Mesenchymal stem cell (in vitro differentiated cells and primary cell): ENCODE measurements around the gene NDUFS1.

Source experiments
- DNase-seq: peaks from one replicate; pipeline ENCODE4 v3.0.0-alpha.2; 2013
- H2AFZ ChIP-seq: one replicate; pipeline ENCODE4 v1.6.1; 2013; ENCODE audit warnings: low read depth, mild to moderate bottlenecking, control low read depth, inconsistent platforms, low read length, moderate library complexity
- H2AK5ac ChIP-seq: 2 replicates; pipeline ENCODE4 v1.6.1; 2013; ENCODE audit warnings: low read length, moderate library complexity, mild to moderate bottlenecking, inconsistent platforms; ENCODE audit not compliant: severe bottlenecking
- H2BK120ac ChIP-seq: one replicate; pipeline ENCODE4 v1.6.1; 2013; ENCODE audit warnings: low read depth, mild to moderate bottlenecking, inconsistent platforms, low read length, moderate library complexity
- H2BK12ac ChIP-seq, 2 experiments: one replicate each; pipeline ENCODE4 v1.6.1; 2013; ENCODE audit warnings: inconsistent platforms in 2 of 2, low read length in 2 of 2, mild to moderate bottlenecking in 2 of 2, moderate library complexity in 2 of 2, control low read depth in 1 of 2
- H2BK15ac ChIP-seq: one replicate; pipeline ENCODE4 v1.6.1; 2013; ENCODE audit warnings: mild to moderate bottlenecking, low read depth, inconsistent platforms; ENCODE audit not compliant: poor library complexity, severe bottlenecking
- H2BK5ac ChIP-seq: 2 replicates; pipeline ENCODE4 v1.6.1; 2013; ENCODE audit warnings: low read depth, mild to moderate bottlenecking, low read length, control low read depth, inconsistent platforms; ENCODE audit not compliant: poor library complexity, severe bottlenecking
- H3K14ac ChIP-seq, 2 experiments: one replicate each; pipeline ENCODE4 v1.6.1; 2013; ENCODE audit warnings: inconsistent platforms in 2 of 2, low read length in 2 of 2, control low read depth in 1 of 2, mild to moderate bottlenecking in 1 of 2, moderate library complexity in 1 of 2
- H3K18ac ChIP-seq, 2 experiments: one replicate each; pipeline ENCODE4 v1.6.1; 2013; ENCODE audit warnings: inconsistent platforms in 2 of 2, low read length in 2 of 2, control low read depth in 1 of 2, low read depth in 1 of 2, mild to moderate bottlenecking in 1 of 2
- H3K23ac ChIP-seq, 2 experiments: one replicate each; pipeline ENCODE4 v1.6.1; 2013; ENCODE audit warnings: inconsistent platforms in 2 of 2, low read length in 2 of 2, mild to moderate bottlenecking in 2 of 2, moderate library complexity in 2 of 2, control low read depth in 1 of 2
- H3K27ac ChIP-seq: 2 replicates; pipeline ENCODE4 v1.5.1; 2013; ENCODE audit warnings: mild to moderate bottlenecking, moderate library complexity, low read length, control low read depth, inconsistent platforms; ENCODE audit not compliant: poor library complexity, severe bottlenecking
- H3K27me3 ChIP-seq, 2 experiments: 2 replicates each; pipeline versions ENCODE4 v1.6.1 to v1.7.0; 2013; ENCODE audit warnings: low read length in 2 of 2, mild to moderate bottlenecking in 2 of 2, moderate library complexity in 2 of 2, control low read depth in 1 of 2, inconsistent platforms in 1 of 2; ENCODE audit not compliant: control insufficient read depth in 1 of 2, insufficient read depth in 1 of 2
- H3K36me3 ChIP-seq, 2 experiments: 2 replicates each; pipeline versions ENCODE4 v1.6.1 to v1.7.0; 2013; ENCODE audit warnings: low read length in 2 of 2, control low read depth in 1 of 2, inconsistent platforms in 1 of 2, low read depth in 1 of 2, mild to moderate bottlenecking in 1 of 2; ENCODE audit not compliant: insufficient read depth in 2 of 2, control insufficient read depth in 1 of 2
- H3K4ac ChIP-seq, 2 experiments: one replicate each; pipeline ENCODE4 v1.6.1; 2013; ENCODE audit warnings: inconsistent platforms in 2 of 2, low read length in 2 of 2, mild to moderate bottlenecking in 2 of 2, moderate library complexity in 2 of 2, control low read depth in 1 of 2, low read depth in 1 of 2
- H3K4me1 ChIP-seq: 2 replicates; pipeline ENCODE4 v1.6.1; 2013; ENCODE audit warnings: low read depth, low read length, control low read depth; ENCODE audit not compliant: control insufficient read depth, insufficient read depth
- H3K4me2 ChIP-seq: 2 replicates; pipeline ENCODE4 v1.6.1; 2013; ENCODE audit warnings: low read length, mild to moderate bottlenecking, inconsistent platforms; ENCODE audit not compliant: poor library complexity, severe bottlenecking
- H3K4me3 ChIP-seq, 2 experiments: 2 replicates each; pipeline versions ENCODE4 v1.5.1 to v1.7.0; 2013; ENCODE audit warnings: low read length in 2 of 2, mild to moderate bottlenecking in 2 of 2, control low read depth in 1 of 2, low read depth in 1 of 2; ENCODE audit not compliant: insufficient read depth in 1 of 2
- H3K79me1 ChIP-seq: replicated peaks from 2 replicates; pipeline ENCODE4 v1.6.1; 2013; ENCODE audit warnings: mild to moderate bottlenecking, control low read depth, low read length, inconsistent platforms; ENCODE audit not compliant: poor library complexity, severe bottlenecking
- H3K9ac ChIP-seq: 2 replicates; pipeline ENCODE4 v1.7.0; 2013; ENCODE audit warnings: mild to moderate bottlenecking, low read length, moderate library complexity
- H3K9me3 ChIP-seq: 2 replicates; pipeline ENCODE4 v1.7.0; 2013; ENCODE audit warnings: mild to moderate bottlenecking, low read length; ENCODE audit not compliant: control insufficient read depth
- H4K8ac ChIP-seq: one replicate; pipeline ENCODE4 v1.6.1; 2013; ENCODE audit warnings: inconsistent platforms, mild to moderate bottlenecking, low read length, moderate library complexity
- H4K91ac ChIP-seq: one replicate; pipeline ENCODE4 v1.6.1; 2013; ENCODE audit warnings: mild to moderate bottlenecking, low read length, inconsistent platforms
- WGBS: methylation state at CpG from one replicate; pipeline ENCODE4 v1.1.7; 2013; ENCODE audit warnings: mixed read lengths; 5-methylcytosine and 5-hydroxymethylcytosine counted together

NDUFS1 gene

DNA sequence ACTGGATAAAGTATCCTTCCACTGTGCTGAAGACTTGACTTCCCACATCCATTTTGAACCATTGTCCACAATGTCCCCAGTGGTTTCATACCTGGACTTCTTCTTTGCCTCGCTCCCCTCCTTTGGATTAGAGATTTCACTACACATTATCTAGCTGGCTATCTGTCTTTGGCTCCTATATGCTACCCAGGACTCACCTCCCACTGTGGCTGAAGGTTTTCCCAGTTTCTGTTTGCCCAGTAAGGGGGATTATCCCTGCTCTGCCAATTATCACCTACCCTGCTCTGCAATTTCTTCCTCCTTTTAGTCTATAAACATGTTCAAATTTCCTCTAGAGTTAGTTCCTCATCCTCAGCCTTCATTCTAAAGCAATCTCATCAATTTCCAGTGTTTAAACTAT is 9.1 kb downstream of the NDUFS1 start:
- no peak overlapping the region for H2BK15ac ChIP-seq
- WGBS = 100% methylated on average over 1 of the region's 1 CpG
- H3K18ac ChIP-seq = no peak overlapping the region
- H2AFZ ChIP-seq = no peak overlapping the region
- no peaks in the 10 kb centered on the region for H3K9me3 ChIP-seq
- H4K91ac ChIP-seq = no peak overlapping the region
- H2BK5ac ChIP-seq = no peak overlapping the region
- DNase-seq = no peak
- H2AK5ac ChIP-seq = no peak overlapping the region
- H3K4me3 ChIP-seq = no peak overlapping the region
- H3K23ac ChIP-seq = no peak overlapping the region
- H3K4me1 ChIP-seq = peaks cover 2% of the 10 kb centered on the region
- H4K8ac ChIP-seq = no peak overlapping the region
- H3K4me2 ChIP-seq = no peak overlapping the region
- peaks cover 19 to 71% of the 10 kb centered on the region in 2 experiments for H3K36me3 ChIP-seq
- H2BK12ac ChIP-seq = no peak overlapping the region
- no peak overlapping the region for H3K9ac ChIP-seq
- no peak overlapping the region for H3K14ac ChIP-seq
- H3K27ac ChIP-seq = no peak overlapping the region
- H3K27me3 ChIP-seq = no peaks in the 10 kb centered on the region
- H2BK120ac ChIP-seq = no peak overlapping the region
- H3K4ac ChIP-seq = no peak overlapping the region
- H3K79me1 ChIP-seq = peaks cover 15% of the 10 kb centered on the region

DNA sequence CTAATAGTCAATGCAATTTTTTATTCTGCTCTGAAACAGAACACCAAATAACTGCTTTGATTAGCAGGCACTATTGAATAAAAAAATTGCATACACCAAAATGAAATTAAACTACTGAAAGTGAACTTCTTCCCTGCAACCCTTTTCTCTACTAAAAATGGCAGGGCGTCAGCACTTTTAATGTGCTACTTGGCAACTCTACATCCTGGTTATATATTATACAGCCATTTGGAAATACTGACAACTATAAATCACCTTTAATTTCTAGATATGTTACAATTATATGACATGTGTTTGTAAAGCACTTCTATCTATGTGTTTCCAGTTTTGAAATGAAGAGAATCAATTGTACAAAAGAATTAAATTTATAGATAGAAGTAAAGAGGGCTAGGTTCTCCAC is 9.9 kb downstream of the NDUFS1 start:
- no peaks in the 10 kb centered on the region for H3K4me1 ChIP-seq
- peaks cover 16% of the 10 kb centered on the region for H3K79me1 ChIP-seq
- no peak overlapping the region for H3K4me3 ChIP-seq
- no peak overlapping the region for H3K27ac ChIP-seq
- H4K91ac ChIP-seq = no peak overlapping the region
- no peak overlapping the region for H2BK120ac ChIP-seq
- no peak overlapping the region for H3K9ac ChIP-seq
- H2BK12ac ChIP-seq = no peak overlapping the region
- no peak for DNase-seq
- H3K9me3 ChIP-seq = no peaks in the 10 kb centered on the region
- H3K4ac ChIP-seq = no peak overlapping the region
- no peak overlapping the region for H2BK15ac ChIP-seq
- no peak overlapping the region for H3K18ac ChIP-seq
- no peak overlapping the region for H4K8ac ChIP-seq
- H3K14ac ChIP-seq = no peak overlapping the region
- no peak overlapping the region for H3K4me2 ChIP-seq
- 83% methylated on average over 1 of the region's 1 CpG for WGBS
- H3K23ac ChIP-seq = no peak overlapping the region
- H3K27me3 ChIP-seq = no peaks in the 10 kb centered on the region
- H2BK5ac ChIP-seq = no peak overlapping the region
- H3K36me3 ChIP-seq = peaks cover 18 to 80% of the 10 kb centered on the region in 2 experiments
- no peak overlapping the region for H2AK5ac ChIP-seq
- no peak overlapping the region for H2AFZ ChIP-seq

DNA sequence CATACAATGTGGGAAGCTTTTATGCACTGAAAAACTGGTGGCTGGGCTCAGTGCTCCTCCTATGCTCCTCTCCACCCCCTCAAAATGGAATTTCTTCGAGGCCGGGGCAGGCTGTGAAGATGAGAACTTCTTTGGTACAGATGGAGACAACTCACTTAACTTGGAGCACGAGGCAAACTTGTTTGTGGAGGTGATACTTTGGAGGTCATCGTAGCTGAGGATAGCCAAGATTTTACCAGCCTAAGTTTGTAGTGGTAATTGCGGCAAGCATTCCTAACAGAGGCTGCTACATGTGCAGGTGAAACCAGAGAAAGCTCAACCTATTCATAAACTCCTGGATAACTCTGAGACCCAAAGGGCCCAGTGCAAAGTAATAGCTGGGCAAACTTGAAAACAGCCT is 13.6 kb downstream of the NDUFS1 start:
- peaks cover 33 to 96% of the 10 kb centered on the region in 2 experiments for H3K36me3 ChIP-seq
- H3K18ac ChIP-seq = no peak overlapping the region
- H3K23ac ChIP-seq = no peak overlapping the region
- H3K4ac ChIP-seq = no peak overlapping the region
- H3K4me3 ChIP-seq = no peak overlapping the region
- no peak overlapping the region for H2BK15ac ChIP-seq
- H3K9ac ChIP-seq = no peak overlapping the region
- no peaks in the 10 kb centered on the region for H3K4me1 ChIP-seq
- H3K4me2 ChIP-seq = no peak overlapping the region
- no peaks in the 10 kb centered on the region for H3K9me3 ChIP-seq
- H2BK12ac ChIP-seq = no peak overlapping the region
- peaks cover 16% of the 10 kb centered on the region for H3K79me1 ChIP-seq
- H3K14ac ChIP-seq = no peak overlapping the region
- no peak overlapping the region for H4K8ac ChIP-seq
- no peak overlapping the region for H2BK120ac ChIP-seq
- no peak overlapping the region for H3K27ac ChIP-seq
- no peak overlapping the region for H2AK5ac ChIP-seq
- no peak overlapping the region for H2BK5ac ChIP-seq
- no peaks in the 10 kb centered on the region for H3K27me3 ChIP-seq
- H4K91ac ChIP-seq = no peak overlapping the region
- 83% methylated on average over 4 of the region's 5 CpGs for WGBS
- no peak for DNase-seq
- H2AFZ ChIP-seq = no peak overlapping the region

DNA sequence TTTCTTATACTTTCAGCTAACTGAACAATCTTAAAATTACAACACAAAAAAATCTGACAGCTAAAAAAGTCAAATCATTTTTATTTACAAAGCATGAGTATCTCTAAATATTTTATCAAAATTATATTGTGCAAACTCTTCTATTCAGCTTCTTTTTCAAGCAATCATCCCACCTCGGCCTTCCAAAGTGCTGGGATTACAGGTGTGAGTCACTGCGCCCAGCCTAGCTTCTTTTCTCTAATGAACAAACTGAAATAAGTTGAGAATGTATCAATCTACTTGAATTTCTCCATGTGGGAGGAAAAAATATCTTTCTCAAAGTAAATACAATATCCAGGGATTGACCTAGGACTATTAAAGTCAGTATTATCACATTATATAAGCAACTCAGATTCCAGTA is 14.9 kb downstream of the NDUFS1 start:
- no peak overlapping the region for H3K18ac ChIP-seq
- H3K9ac ChIP-seq = no peak overlapping the region
- H2BK5ac ChIP-seq = no peak overlapping the region
- no peak overlapping the region for H3K27ac ChIP-seq
- no peak overlapping the region for H2BK12ac ChIP-seq
- H2AFZ ChIP-seq = no peak overlapping the region
- H2AK5ac ChIP-seq = no peak overlapping the region
- WGBS = no CpG with 5 or more reads among the region's 2 CpGs
- H3K14ac ChIP-seq = no peak overlapping the region
- H3K79me1 ChIP-seq = peaks cover 18% of the 10 kb centered on the region
- no peak for DNase-seq
- no peak overlapping the region for H2BK15ac ChIP-seq
- H4K91ac ChIP-seq = no peak overlapping the region
- no peak overlapping the region for H3K4me2 ChIP-seq
- H3K4me3 ChIP-seq = no peak overlapping the region
- H3K23ac ChIP-seq = no peak overlapping the region
- H3K4ac ChIP-seq = no peak overlapping the region
- H3K4me1 ChIP-seq = no peaks in the 10 kb centered on the region
- no peak overlapping the region for H2BK120ac ChIP-seq
- no peaks in the 10 kb centered on the region for H3K27me3 ChIP-seq
- H4K8ac ChIP-seq = no peak overlapping the region
- H3K36me3 ChIP-seq = peaks cover 40 to 96% of the 10 kb centered on the region in 2 experiments
- H3K9me3 ChIP-seq = no peaks in the 10 kb centered on the region
